Brain microvascular endothelial cell (primary cell): ENCODE measurements around the gene LRRC71.

Source experiments
- DNase-seq: peaks from one replicate; pipeline ENCODE4 v3.0.0-alpha.2; 2020
- H3K27ac ChIP-seq: fragments of 250-450 bp; sonication (Bioruptor Pico); 2 replicates; pipeline ENCODE4 v1.5.1; 2020; ENCODE audit warnings: mild to moderate bottlenecking, moderate library complexity
- H3K27me3 ChIP-seq: fragments of 250-450 bp; sonication (Bioruptor Pico); replicated peaks from 2 replicates; pipeline ENCODE4 v1.5.1; 2020; ENCODE audit warnings: mild to moderate bottlenecking
- H3K36me3 ChIP-seq: fragments of 250-450 bp; sonication (Bioruptor Pico); replicated peaks from 2 replicates; pipeline ENCODE4 v1.5.1; 2020; ENCODE audit warnings: mild to moderate bottlenecking
- H3K4me3 ChIP-seq: 2 replicates; pipeline ENCODE4 v1.5.1; 2011; ENCODE audit warnings: low read depth, mild to moderate bottlenecking, control low read depth, low read length, moderate library complexity
- CTCF ChIP-seq: IDR thresholded peaks from 2 replicates; pipeline ENCODE4 v1.5.1; 2011; ENCODE audit warnings: low read depth, mild to moderate bottlenecking, moderate library complexity, low read length, control low read depth, inconsistent platforms; ENCODE audit errors: missing control alignments
- in situ Hi-C: cut with HindIII; loops from 2 replicates; pipeline ENCODE4 v1.10.0; 2017; ENCODE audit warnings: low sequenced_read_pairs, low pct_ligation_motif_present

LRRC71 gene

GRCh38 chr1:156920233-156921052 is at the start of gene LRRC71:
Gene LRRC71, plus strand, starts transcription at chr1:156920632. Its CDS starts 172 bp downstream, at chr1:156920804.
- Histone ChIP-seq H3K4me3 (peak within 1 kb of the TSS; percentile 33), H3K27me3 (peaks cover 26% of the 10 kb centered on the region)
- in situ Hi-C loops, result no loop called here

GRCh38 chr1:156873659-156874058 is 46.8 kb upstream of the LRRC71 start:
- DNase-seq, result no peak
- TF ChIP-seq CTCF, result no peak
- Histone ChIP-seq H3K36me3 (no peaks in the 10 kb centered on the region), H3K27ac (no peak overlapping the region), H3K27me3 (peaks cover 6% of the 10 kb centered on the region), H3K4me3 (no peak overlapping the region)
- in situ Hi-C loops, result no loop called here

More at GRCh38 chr1:156920233-156921052, at the start of gene LRRC71:
- peak; percentile 77 for TF ChIP-seq CTCF
- peaks cover under 1% of the 10 kb centered on the region for H3K36me3 ChIP-seq
- H3K27ac ChIP-seq, result no peak within 1 kb of the TSS
- peak; percentile 56 for DNase-seq

DNA sequence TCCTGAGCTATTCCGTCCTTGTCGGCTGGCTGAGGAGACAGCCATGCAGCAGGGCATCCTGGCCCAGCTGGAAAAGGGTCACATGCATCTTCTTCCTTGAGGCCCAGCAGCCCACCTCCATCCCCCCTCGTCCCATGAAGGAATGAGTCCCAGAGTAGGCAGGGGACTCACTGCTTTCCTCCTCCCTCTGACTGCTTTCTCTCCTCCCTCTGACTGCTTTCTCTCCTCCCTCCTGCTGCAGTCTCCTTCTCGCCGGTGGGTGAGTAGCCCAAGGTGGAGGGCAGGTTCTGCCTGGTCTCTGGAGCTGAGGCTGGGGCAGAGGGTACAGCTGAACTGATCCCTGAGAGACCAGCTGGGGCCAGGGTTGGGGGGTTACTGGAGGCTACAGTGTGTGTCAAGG is 46.3 kb upstream of the LRRC71 start:
- Histone ChIP-seq H3K27ac (no peak overlapping the region), H3K27me3 (peaks cover 6% of the 10 kb centered on the region), H3K36me3 (no peaks in the 10 kb centered on the region), H3K4me3 (no peak overlapping the region)
- no peak for TF ChIP-seq CTCF
- in situ Hi-C loops, result no loop called here
- no peak for DNase-seq

GRCh38 chr1:156874572-156875340 is 45.7 kb upstream of the LRRC71 start:
- no peak overlapping the region for H3K27ac ChIP-seq
- no peak overlapping the region for H3K4me3 ChIP-seq
- no peaks in the 10 kb centered on the region for H3K36me3 ChIP-seq
- H3K27me3 ChIP-seq, result peaks cover 6% of the 10 kb centered on the region
- in situ Hi-C loops, result no loop called here
- no peak for TF ChIP-seq CTCF
- no peak for DNase-seq

GRCh38 chr1:156875341-156875615 is 45.2 kb upstream of the LRRC71 start:
- no peak overlapping the region for H3K27ac ChIP-seq
- no peaks in the 10 kb centered on the region for H3K36me3 ChIP-seq
- in situ Hi-C loops, result no loop called here
- no peak for TF ChIP-seq CTCF
- peaks cover 6% of the 10 kb centered on the region for H3K27me3 ChIP-seq
- DNase-seq, result no peak
- no peak overlapping the region for H3K4me3 ChIP-seq
